Endothelial cell of umbilical vein (primary cell): ENCODE results near the gene CCR5.

Experiments used
- CTCF ChIP-seq, 2 donors: IDR thresholded peaks; 1 replicate in 1 of 2; 2 replicates in 1 of 2; pipeline ENCODE4 v1.5.1; 2011; ENCODE audit warnings: low read length in 2 of 2, mild to moderate bottlenecking in 2 of 2, moderate library complexity in 2 of 2, control low read depth in 1 of 2, inconsistent platforms in 1 of 2, low read depth in 1 of 2; ENCODE audit not compliant: insufficient read depth in 1 of 2; ENCODE audit errors: extremely low read depth in 1 of 2
- POLR2A ChIP-seq: IDR thresholded peaks from 2 replicates; pipeline ENCODE4 v1.6.1; 2012; ENCODE audit warnings: low read depth, mild to moderate bottlenecking, control low read depth, low read length

- TF ChIP-seq POLR2A (no peak), CTCF (IDR thresholded peaks at IDR 0.05; ENCODE audit: extremely low read depth in 1 of 2, insufficient read depth in 1 of 2, low read depth in 1 of 2, low read length in 2 of 2) (no peak)
Measured at GRCh38 chr3:46369675-46370132, 1.0 kb upstream of the CCR5 start.
